ENCODE data around the gene PPP1R12B. TPM values are rescaled to one million over a fixed set of nuclear protein-coding genes. Genes with fewer than 3 reads are reported as not detected.

The PPP1R12B gene
- total and polyA plus RNA-seq, 2 donors (not counting 1 experiment from before 2014, with no cell fraction given) = 13.4 to 21.7 TPM

DNA sequence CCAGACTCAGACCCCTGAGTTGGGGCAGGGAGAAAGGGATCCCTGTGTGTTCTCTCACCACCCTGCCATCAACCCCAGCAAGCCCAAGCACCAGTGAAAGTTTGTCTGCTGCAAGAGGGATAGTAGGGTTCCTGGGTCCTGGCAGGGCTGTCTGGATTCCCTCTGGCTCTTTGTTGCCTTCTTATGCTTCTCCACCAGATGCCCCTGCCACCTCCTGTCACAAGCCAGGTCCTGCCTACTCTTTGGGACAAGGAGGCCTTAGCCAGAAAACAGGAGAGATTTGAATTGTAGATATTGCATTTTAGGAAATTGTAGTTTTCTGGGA is 28.5 kb upstream of the PPP1R12B start:
- H3K4me2 ChIP-seq (ENCODE audit: extremely low read depth, insufficient read depth, low read length) = no peak overlapping the region
- H3K27ac ChIP-seq (ENCODE audit: insufficient read depth, low read length) = no peak overlapping the region
- H4K20me1 ChIP-seq (ENCODE audit: control insufficient read depth, extremely low read depth, insufficient read depth, low read length) = no peaks in the 10 kb centered on the region
- no peak overlapping the region for H3K9ac ChIP-seq (ENCODE audit: insufficient read depth, low read length)
- DNase-seq (ENCODE audit: low read depth in 2 of 2) = no peak
- H3K9me3 ChIP-seq (ENCODE audit: control insufficient read depth, insufficient read depth, low read depth, low read length) = no peaks in the 10 kb centered on the region
- TF ChIP-seq CTCF (conservative IDR thresholded peaks at IDR 0.05 in 1 of 2, IDR thresholded peaks at IDR 0.05 in 1 of 2; ENCODE audit: low read depth in 1 of 2, low read length in 2 of 2) (no peak), EZH2 (IDR thresholded peaks at IDR 0.05; ENCODE audit: low read length, missing control alignments) (no peak)
- no peak overlapping the region for H2AFZ ChIP-seq (ENCODE audit: low read length)
- H3K36me3 ChIP-seq (ENCODE audit: control insufficient read depth, insufficient read depth, low read length) = no peaks in the 10 kb centered on the region
- H3K4me1 ChIP-seq (ENCODE audit: control insufficient read depth, extremely low read depth, insufficient read depth, low read length) = no peaks in the 10 kb centered on the region
- peaks cover 10% of the 10 kb centered on the region for H3K27me3 ChIP-seq (ENCODE audit: control insufficient read depth, insufficient read depth, low read length)
- H3K4me3 ChIP-seq (replicated peaks in 1 of 4; ENCODE audit: control extremely low read depth in 1 of 4, insufficient read depth in 1 of 4, low read depth in 3 of 4, low read length in 4 of 4) = no peak overlapping the region
- H3K79me2 ChIP-seq (ENCODE audit: control insufficient read depth, insufficient read depth, low read length) = no peaks in the 10 kb centered on the region

GRCh38 chr1:202323731-202324130 is 24.8 kb upstream of the PPP1R12B start:
- Histone ChIP-seq H3K79me2 (ENCODE audit: control insufficient read depth, insufficient read depth, low read length) (no peaks in the 10 kb centered on the region), H3K27me3 (ENCODE audit: control insufficient read depth, insufficient read depth, low read length) (peaks cover 7% of the 10 kb centered on the region), H3K9me3 (ENCODE audit: control insufficient read depth, insufficient read depth, low read depth, low read length) (no peaks in the 10 kb centered on the region), H4K20me1 (ENCODE audit: control insufficient read depth, extremely low read depth, insufficient read depth, low read length) (no peaks in the 10 kb centered on the region), H3K4me1 (ENCODE audit: control insufficient read depth, extremely low read depth, insufficient read depth, low read length) (no peaks in the 10 kb centered on the region), H3K9ac (ENCODE audit: insufficient read depth, low read length) (no peak overlapping the region), H3K4me3 (replicated peaks in 1 of 4; ENCODE audit: control extremely low read depth in 1 of 4, insufficient read depth in 1 of 4, low read depth in 3 of 4, low read length in 4 of 4) (no peak overlapping the region), H2AFZ (ENCODE audit: low read length) (no peak overlapping the region), H3K4me2 (ENCODE audit: extremely low read depth, insufficient read depth, low read length) (no peak overlapping the region), H3K27ac (ENCODE audit: insufficient read depth, low read length) (no peak overlapping the region), H3K36me3 (ENCODE audit: control insufficient read depth, insufficient read depth, low read length) (no peaks in the 10 kb centered on the region)
- no peak for DNase-seq (ENCODE audit: low read depth in 2 of 2)
- TF ChIP-seq EZH2 (IDR thresholded peaks at IDR 0.05; ENCODE audit: low read length, missing control alignments) (no peak), CTCF (conservative IDR thresholded peaks at IDR 0.05 in 1 of 2, IDR thresholded peaks at IDR 0.05 in 1 of 2; ENCODE audit: low read depth in 1 of 2, low read length in 2 of 2) (no peak)

GRCh38 chr1:202324646-202325045 is 23.9 kb upstream of the PPP1R12B start:
- Histone ChIP-seq H3K9ac (ENCODE audit: insufficient read depth, low read length) (no peak overlapping the region), H3K4me3 (replicated peaks in 1 of 4; ENCODE audit: control extremely low read depth in 1 of 4, insufficient read depth in 1 of 4, low read depth in 3 of 4, low read length in 4 of 4) (no peak overlapping the region), H3K79me2 (ENCODE audit: control insufficient read depth, insufficient read depth, low read length) (no peaks in the 10 kb centered on the region), H3K27ac (ENCODE audit: insufficient read depth, low read length) (no peak overlapping the region), H3K36me3 (ENCODE audit: control insufficient read depth, insufficient read depth, low read length) (no peaks in the 10 kb centered on the region), H2AFZ (ENCODE audit: low read length) (no peak overlapping the region), H4K20me1 (ENCODE audit: control insufficient read depth, extremely low read depth, insufficient read depth, low read length) (no peaks in the 10 kb centered on the region), H3K27me3 (ENCODE audit: control insufficient read depth, insufficient read depth, low read length) (peaks cover 7% of the 10 kb centered on the region), H3K9me3 (ENCODE audit: control insufficient read depth, insufficient read depth, low read depth, low read length) (no peaks in the 10 kb centered on the region), H3K4me2 (ENCODE audit: extremely low read depth, insufficient read depth, low read length) (no peak overlapping the region), H3K4me1 (ENCODE audit: control insufficient read depth, extremely low read depth, insufficient read depth, low read length) (no peaks in the 10 kb centered on the region)
- no peak for TF ChIP-seq CTCF (conservative IDR thresholded peaks at IDR 0.05 in 1 of 2, IDR thresholded peaks at IDR 0.05 in 1 of 2; ENCODE audit: low read depth in 1 of 2, low read length in 2 of 2)
- TF ChIP-seq EZH2 (IDR thresholded peaks at IDR 0.05; ENCODE audit: low read length, missing control alignments) = no peak
- DNase-seq (ENCODE audit: low read depth in 2 of 2) = no peak
